A549 (cell line): ENCODE measurements around the gene VGLL1.

ENCODE experiments used
- POLR2A ChIP-seq: IDR thresholded peaks from 2 replicates; pipeline ENCODE4 v1.6.1; 2012; ENCODE audit warnings: mild to moderate bottlenecking, low read length
- TF ChIP-seq, protein P1 (sequence below): fragments of >200 bp; sonication (Bioruptor Twin); formaldehyde crosslinking; IDR thresholded peaks from 3 replicates; pipeline ENCODE4 v1.5.1; 2016
- TF ChIP-seq, protein P2 (sequence below): fragments of 450-650 bp; IDR thresholded peaks from 2 replicates; pipeline ENCODE4 v1.6.1; 2014; ENCODE audit warnings: antibody characterized with exemption

DNA sequence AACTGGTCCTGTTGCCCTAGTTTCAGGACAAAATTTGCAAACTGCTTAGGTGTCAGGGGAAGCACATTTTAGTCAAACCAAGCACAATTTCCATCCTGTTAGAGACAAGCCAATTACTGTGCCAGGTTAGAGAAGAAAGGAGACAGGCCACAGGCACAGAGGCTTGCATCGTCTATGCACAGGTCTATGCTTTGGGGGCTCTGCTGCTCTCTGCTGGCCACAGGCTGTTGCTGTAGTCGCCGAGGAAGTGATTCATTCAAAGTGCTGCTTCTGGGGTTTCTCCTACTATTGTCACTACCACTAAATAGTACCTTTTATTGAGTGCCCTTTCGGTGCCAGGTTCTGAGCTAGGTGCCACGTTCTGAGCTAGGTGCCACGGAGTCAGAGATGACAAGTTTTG lies 45.5 kb downstream of the VGLL1 start:
- TF ChIP-seq, protein P1, sequence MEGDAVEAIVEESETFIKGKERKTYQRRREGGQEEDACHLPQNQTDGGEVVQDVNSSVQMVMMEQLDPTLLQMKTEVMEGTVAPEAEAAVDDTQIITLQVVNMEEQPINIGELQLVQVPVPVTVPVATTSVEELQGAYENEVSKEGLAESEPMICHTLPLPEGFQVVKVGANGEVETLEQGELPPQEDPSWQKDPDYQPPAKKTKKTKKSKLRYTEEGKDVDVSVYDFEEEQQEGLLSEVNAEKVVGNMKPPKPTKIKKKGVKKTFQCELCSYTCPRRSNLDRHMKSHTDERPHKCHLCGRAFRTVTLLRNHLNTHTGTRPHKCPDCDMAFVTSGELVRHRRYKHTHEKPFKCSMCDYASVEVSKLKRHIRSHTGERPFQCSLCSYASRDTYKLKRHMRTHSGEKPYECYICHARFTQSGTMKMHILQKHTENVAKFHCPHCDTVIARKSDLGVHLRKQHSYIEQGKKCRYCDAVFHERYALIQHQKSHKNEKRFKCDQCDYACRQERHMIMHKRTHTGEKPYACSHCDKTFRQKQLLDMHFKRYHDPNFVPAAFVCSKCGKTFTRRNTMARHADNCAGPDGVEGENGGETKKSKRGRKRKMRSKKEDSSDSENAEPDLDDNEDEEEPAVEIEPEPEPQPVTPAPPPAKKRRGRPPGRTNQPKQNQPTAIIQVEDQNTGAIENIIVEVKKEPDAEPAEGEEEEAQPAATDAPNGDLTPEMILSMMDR = peak; percentile 50
- TF ChIP-seq POLR2A = no peak
- TF ChIP-seq, protein P2, sequence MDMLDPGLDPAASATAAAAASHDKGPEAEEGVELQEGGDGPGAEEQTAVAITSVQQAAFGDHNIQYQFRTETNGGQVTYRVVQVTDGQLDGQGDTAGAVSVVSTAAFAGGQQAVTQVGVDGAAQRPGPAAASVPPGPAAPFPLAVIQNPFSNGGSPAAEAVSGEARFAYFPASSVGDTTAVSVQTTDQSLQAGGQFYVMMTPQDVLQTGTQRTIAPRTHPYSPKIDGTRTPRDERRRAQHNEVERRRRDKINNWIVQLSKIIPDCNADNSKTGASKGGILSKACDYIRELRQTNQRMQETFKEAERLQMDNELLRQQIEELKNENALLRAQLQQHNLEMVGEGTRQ = no peak
